ENCODE results near the gene APOA1.

The APOA1 gene

DNA sequence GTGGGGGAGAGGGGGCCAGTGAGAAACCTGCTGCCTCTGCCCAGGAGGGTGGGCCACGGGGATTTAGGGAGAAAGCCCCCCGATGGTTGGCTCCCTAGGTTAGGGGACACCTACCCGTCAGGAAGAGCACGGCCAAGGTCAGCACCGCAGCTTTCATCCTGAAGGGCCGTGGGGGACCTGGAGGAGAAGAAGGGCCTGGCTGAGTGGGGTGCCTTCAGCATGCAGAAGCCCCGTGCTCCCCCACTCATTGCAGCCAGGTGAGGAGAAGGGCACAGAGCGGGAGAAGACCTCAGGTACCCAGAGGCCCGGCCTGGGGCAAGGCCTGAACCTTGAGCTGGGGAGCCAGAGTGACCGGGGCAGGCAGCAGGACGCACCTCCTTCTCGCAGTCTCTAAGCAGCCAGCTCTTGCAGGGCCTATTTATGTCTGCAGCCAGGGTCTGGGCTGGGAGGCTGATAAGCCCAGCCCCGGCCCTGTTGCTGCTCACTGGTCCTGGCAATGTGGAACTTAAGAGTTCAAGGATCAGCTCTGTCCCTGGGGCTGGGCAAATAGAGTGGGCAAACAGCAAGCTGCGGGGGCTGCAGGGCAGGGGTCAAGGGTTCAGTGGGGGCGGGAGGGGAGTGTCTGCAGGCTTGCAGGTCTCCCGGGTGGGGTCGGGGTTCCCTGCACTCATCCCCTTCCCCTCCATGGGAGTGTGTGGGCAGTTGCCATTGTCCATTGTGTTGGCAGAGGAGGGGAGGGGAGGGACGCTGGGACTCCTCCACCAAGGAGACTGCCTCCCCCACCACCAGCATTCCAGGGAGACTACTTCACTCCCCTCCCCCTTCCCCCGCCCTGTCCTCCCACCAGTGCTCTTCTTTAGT lies at the start of gene APOA1:
Gene APOA1, minus strand, starts transcription at position 392 of the 861 bp plus-strand sequence. Its CDS starts 235 bp downstream, at position 157.
- no peak for DNase-seq

DNA sequence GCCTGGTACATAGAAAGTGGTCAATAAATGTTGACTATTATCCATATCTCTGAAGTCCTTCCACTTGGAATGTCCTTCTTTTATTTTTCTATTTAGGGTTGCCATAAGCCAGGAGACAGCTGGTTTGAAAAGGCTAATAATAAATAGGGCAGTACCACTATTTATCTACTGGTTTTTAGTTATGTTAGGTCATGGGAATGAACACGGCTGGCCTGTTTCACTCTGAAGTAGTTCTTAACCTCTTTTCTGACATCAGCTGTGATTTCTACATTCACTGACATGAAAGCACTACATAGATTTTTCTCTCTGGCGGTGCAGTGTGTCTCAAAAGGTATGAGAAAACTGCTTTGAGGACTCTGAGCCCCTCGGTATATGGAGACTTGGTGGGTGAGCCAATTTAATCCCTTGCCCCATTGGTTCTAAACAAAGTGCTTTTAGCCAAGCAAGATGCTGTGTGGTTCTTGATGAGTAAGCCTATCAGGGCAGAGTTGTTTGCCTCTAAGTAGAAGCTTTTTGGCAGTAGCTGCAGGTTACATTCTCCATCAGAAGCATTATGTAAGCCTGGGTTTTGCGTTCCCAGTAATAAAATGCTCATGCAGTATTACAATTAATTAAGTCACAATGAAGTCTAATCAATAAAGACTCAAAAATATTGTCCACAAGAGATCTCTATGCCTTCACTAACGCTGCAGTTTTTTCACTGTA lies 48.7 kb upstream of the APOA1 start:
- DNase-seq: no peak

GRCh38 chr11:116882386-116882785 lies 45.0 kb upstream of the APOA1 start:
- no peak for DNase-seq

GRCh38 chr11:116881143-116881542 lies 43.7 kb upstream of the APOA1 start:
- no peak for DNase-seq

GRCh38 chr11:116879800-116880625 lies 42.6 kb upstream of the APOA1 start:
- peak; percentile 69 for DNase-seq

GRCh38 chr11:116876656-116877055 lies 39.2 kb upstream of the APOA1 start:
- no peak for DNase-seq

DNA sequence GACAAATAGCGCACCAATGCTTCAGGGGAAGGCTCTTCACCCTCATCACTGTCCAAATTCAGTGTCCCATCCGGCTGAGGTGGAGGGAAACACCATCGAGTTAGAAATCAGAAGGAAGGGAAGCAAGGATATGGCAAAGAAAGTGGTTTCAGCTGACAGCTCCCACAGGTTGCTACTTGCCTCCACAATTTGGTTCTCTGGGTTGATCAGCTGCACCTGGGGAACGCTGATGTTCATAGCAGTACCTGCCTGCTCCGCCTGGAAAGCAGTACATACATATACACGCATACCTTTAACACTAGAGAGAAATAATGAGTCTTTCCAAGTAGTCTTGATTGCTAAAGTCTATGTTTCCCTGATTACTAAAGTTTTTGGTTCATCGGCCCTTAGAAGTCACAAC lies 37.8 kb upstream of the APOA1 start:
- DNase-seq: no peak

DNA sequence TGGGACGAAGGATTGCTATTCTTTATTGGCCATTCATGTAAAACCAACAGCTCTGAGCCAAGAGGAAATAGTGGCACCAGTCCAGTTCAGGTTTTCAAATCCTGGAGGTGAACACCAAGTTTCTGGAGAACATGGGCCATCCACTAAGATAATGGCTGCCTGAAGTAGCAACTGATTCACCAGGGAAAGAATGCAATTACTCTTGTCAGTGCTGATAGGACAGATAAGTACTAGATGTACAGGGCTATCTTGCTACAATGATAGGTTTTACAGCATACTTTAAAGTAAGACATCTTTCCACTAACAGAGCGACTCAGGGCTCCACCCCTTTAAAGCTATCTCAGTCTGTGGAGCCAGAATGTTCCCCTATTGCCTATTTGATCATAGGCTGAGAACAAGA lies 36.8 kb upstream of the APOA1 start:
- DNase-seq: no peak

GRCh38 chr11:116873381-116873780 lies 36.0 kb upstream of the APOA1 start:
- DNase-seq: no peak

DNA sequence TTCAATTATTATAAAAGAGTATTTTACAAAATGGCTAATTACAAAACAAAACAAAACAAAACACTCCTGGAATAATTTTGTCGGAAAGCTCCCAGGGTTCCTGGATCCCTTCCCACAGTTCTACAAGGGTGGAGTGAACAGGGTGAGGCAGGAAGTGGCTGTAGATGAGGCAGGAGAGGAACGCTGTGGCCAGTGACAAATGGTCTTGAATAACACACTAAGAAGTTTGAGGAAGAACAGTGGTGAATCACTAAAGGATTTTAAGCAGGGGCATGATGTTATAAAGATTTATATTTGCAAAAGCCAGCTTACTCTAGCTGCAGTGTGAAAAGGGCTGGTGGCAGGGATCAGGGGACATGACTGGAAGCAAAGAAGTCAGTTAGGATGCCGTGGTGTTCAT lies 33.8 kb upstream of the APOA1 start:
- DNase-seq: peak; percentile 54

- DNase-seq: no peak
Observed at GRCh38 chr11:116870054-116870453, 32.6 kb upstream of the APOA1 start.

DNA sequence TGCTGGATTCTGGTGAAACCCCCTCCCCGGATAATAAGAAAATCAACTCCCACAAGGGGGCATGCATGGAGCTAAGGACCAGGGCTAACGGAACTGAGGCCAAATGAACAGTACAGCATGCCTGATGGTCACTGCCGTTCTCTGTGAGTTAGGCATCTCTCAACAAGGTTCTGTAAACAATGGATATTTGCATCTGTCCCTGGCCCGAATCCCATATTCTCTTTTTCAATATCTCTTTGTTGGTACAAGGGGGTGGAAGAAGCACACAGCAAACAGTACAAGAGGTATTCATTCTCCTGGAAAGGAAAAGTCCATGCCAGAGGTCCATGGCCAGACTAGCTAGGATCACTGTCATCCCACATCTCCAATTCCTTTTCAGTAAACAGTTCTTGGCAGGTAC lies 32.2 kb upstream of the APOA1 start:
- no peak for DNase-seq

GRCh38 chr11:116868066-116868465 lies 30.6 kb upstream of the APOA1 start:
- DNase-seq: no peak

DNA sequence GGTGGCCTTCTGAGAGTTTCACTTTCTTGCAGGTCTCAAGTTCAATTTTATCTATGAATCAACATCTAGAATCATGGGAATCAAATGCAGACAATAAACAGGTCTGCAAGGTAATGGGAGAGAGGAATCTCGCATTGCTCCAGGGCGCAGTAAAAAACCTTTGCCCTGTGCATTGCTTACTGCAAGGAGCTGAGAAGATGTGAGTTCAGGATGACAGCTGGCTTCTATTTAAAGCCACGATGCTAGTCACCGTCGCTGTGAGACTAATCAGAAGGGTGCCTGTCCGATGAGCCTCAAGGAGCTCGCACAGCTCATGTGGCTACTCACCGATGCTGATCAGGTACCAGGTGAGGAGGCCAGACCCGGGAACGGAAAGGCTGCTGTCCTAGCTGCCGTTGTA lies 30.2 kb upstream of the APOA1 start:
- DNase-seq: no peak

GRCh38 chr11:116866804-116867455 lies 29.5 kb upstream of the APOA1 start:
- DNase-seq: no peak

- DNase-seq: no peak
Observed at GRCh38 chr11:116865696-116866095, 28.3 kb upstream of the APOA1 start.

DNA sequence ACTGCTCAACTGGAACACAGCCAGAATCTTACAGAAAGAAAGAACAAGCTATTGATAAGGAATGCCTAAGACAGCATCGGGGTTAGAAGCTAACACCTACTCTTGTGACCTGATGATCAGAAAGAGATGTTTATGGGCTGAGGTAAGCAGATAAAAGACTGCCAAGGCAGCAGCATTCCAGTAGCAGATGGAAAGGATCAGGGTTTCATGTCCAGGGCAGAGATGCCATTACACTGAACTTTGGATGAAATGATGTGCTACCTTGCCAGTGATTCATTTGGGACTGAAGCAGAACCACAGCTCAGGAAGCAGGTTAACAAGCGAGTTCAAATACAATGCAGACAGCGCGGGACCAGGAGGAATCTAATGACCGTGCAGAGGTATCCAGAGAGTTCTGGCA lies 27.1 kb upstream of the APOA1 start:
- DNase-seq: no peak

GRCh38 chr11:116862951-116863350 lies 25.5 kb upstream of the APOA1 start:
- no peak for DNase-seq

DNA sequence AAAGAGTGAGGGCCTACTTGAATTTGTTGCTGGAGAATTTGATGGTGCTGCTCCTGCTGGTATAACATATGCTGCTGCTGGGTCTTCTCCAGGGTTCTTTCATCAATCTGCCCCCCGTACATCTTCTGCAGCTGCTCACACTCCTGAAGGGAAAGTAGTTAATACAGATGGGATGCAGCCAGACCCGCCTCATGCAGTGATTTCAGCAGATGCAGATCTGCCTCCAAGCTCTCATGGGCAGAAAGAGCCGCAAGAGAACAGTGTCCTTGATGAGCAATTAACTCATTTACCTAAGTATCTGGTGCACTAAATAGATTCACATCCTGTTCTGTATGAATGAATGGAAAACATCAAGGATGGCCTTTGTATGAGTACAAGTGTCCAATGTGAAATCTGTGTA lies 24.8 kb upstream of the APOA1 start:
- DNase-seq: no peak

- DNase-seq: no peak
Observed at GRCh38 chr11:116861539-116861938, 24.1 kb upstream of the APOA1 start.

DNA sequence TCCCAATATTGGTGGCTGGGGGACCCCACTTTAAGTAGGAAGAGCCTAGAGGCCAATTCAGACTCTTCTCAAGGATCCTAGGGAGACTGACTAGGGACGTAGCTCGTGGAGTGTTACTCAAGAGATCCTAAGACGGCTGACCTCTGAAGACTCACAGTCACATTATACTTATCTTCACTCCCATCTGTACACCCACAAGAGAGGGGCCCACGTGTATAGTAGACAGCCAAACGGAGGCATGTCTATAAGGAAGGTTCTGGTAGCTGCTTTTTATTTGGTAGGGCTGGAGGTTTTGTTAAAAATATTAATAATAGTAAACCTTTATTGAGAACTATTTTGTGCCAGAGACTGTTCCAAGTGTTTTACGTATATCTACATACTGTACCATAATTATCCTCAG lies 22.9 kb upstream of the APOA1 start:
- DNase-seq: no peak

DNA sequence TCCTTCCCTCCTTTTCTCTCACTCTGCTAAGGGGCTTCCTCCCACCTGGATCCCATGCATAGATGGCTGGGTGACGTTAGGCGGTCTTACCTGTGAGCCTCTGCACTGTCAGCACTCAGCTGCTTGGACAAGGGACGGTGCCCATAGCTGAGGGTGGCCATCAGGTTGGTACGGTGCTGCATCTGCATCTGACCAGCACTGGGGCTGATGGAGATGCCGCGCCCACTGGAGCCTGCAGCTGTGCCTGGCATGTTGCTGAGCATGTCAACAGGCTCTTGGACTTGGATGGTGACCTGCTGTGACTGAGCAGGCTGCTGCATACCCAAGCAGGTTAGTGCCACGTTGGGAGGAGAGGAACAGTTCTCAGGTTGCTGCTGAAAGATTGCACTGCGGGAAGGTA lies 21.8 kb upstream of the APOA1 start:
- DNase-seq: no peak

GRCh38 chr11:116857936-116858335 lies 20.5 kb upstream of the APOA1 start:
- DNase-seq: no peak
